ENCODE data around the gene FAM193B.

FAM193B gene

DNA sequence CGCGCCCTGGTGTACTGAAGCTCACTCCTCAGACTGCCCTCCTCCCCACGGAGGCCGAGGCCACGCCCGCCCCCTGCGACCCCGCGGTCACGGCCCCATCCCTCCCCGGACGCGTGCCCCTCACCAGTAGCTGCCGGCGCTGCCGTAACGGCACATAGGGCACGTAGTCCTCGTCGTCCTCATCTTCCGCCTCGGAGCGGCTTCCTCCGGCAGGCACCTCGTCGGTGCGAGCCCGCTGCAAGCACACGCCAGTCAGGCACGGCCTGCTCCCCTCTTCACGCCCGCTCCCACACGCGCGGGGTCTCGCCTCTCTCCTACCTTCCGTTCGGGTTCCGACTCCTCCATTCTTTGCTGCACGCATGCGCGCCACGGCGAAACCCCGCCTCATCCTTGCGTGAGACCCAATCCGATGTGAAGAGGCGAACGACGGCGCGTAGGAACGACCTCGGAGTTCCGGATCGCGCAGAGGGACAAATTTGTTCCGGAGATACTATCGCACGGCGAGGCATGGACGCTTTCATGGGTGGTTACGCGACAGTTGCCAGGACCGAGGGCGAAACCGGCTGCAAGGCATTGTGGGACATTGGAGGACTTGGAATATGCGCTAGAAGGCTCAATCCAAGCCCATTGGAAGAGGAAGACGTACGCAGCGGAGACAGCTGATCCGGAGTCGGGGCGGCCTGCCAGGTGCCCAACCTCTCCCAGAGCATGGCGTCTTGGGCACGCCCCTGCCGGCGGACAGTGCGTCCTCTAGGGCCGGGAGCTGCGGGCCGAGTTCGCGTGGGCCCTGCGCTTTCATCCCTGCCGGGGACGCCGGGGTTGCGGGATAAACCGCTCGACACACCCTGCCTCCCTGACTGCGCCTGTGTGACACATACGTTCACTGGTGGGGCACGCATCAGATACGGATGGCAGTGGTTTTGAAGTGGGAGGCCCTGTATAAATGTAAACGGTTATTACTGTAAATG, 37.5 kb downstream of the FAM193B start, which contains the start of gene DDX41:
DDX41 (minus strand) TSS at position 361 of the 968 bp plus-strand sequence; CDS start at position 345, 16 bp downstream.
- H3K4me3 ChIP-seq (ENCODE audit: low read depth, low read length), result peak within 1 kb of the TSS; percentile 100

DNA sequence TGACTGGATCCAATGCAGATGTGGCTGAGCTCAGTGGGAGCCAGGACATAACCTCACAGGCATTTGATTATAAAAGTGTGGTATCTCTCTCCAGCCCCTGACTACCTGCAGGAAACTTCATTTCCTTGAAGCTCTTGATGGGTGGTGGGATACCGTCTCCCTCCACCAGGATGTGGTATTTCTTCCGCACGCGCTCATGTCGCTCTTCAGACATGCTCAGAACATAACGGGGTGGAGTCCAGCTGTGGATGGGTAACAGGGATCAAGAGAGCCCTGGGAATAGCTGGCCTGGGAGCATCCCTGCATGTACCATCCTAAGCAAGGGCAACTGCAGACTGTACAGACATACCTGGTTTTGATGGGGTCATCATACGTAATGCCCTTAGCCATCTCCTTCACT, 38.8 kb downstream of the FAM193B start:
- peak overlapping the region; percentile 100 for H3K4me3 ChIP-seq (ENCODE audit: low read depth, low read length)

DNA sequence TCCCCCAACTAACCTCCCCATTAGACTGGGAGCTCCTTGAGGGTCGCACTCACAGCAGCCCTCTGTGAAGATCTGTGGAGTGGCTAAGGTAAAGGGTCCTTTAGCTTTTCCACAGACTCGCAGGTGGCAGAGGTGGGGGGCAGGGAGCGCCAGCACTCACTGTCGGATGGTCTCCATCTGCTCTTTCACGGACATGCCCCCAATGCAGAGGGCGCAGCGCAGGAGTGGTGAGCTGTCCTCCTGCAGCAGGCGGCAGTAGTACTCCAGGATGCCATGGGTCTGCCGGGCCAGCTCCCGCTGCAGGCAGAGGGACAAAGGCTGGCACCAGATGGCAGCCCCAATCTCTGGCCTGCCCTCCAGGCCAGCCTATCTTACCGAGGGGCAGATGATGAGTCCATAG, 39.8 kb downstream of the FAM193B start:
- H3K4me3 ChIP-seq (ENCODE audit: low read depth, low read length), result no peak overlapping the region

DNA sequence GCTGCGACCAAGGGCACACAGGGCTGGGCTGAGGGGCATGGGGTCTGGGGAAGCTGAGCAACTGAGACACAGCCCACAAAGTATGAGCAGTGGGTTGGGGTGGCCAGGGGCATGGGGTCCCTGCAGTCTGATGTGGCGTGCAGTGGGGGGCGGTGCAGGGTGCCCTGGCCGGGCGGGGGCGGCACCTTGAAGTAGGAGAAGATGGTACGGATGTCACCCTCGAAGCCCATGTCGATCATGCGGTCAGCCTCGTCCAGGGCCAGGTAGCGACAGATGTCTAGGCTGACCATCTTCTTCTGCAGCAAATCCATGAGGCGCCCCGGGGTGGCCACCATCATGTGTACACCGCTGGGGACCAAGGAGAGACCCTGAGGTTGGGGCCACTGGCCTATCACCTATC, 40.9 kb downstream of the FAM193B start:
- H3K4me3 ChIP-seq (ENCODE audit: low read depth, low read length), result no peak overlapping the region

DNA sequence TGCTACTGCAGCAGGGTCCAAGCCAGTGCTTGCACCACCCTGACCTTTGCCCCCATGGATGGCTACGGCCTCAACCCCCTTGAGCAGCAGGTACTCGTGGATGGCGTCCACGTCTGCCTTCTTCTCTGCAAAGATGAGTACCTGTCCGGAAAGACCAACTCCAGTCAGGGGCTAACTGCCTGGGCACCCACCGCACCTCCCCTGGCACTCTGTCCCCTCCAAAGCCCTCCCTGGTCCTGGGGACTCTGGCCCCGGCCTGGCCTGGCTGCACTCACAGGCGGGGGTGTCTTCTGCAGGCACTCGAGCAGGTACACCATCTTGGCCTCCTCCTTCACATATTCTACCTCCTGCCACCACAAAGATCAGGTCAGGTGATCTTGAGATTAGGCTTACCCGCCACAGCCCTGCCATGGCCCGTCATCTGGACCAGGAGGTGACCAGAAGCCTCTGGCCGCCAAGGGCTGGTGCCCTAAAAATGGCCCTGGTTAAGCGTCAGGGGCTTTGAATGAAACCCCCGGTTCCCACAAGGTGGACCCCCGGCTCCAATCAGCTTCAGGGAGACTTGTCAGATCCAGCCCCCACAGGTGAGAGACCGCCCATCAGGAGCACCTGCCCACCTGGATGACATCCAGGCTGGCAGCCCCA, 41.5 kb downstream of the FAM193B start:
- H3K4me3 ChIP-seq (ENCODE audit: low read depth, low read length), result no peak overlapping the region

DNA sequence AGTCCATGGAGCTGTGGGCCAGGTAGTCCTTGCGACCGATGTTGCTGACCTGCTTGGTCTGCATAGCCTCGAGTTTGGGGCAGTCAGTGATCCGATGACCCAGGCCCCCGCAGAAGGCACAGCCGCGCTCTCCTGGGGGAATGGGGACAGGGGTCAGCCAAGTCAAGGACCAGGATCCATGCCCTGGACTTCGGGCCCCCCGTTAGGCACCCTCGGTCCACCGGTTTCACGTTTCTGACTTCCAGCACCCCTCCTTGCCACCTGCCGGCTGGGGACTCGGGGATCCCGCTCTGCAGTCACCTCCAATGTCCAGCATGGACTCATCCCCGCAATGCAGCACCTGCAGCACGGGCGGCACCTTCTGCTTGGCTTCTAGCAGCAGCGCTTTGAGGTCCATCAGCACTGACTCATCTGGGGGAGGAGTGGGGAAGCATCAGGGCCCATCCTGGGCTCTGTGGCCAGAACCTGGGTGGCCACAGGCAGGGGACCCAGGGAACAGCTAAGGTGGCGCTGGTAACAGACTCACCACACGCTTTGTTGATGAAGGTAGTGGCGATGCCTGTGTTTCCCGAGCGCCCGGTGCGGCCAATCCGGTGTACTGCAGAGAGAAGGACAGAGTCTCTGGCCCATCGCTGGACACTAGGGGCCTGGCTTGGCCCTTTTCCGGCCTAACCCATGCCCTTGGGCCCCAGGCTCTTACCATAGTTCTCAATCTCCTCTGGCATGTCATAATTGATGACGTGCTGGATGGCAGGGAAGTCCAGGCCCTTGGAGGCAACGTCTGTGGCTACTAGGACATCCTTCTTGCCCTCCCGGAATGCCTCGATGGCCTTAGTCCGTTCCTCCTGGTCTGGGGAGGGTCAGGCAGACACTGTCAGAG, 42.3 kb downstream of the FAM193B start:
- no peak overlapping the region for H3K4me3 ChIP-seq (ENCODE audit: low read depth, low read length)

DNA sequence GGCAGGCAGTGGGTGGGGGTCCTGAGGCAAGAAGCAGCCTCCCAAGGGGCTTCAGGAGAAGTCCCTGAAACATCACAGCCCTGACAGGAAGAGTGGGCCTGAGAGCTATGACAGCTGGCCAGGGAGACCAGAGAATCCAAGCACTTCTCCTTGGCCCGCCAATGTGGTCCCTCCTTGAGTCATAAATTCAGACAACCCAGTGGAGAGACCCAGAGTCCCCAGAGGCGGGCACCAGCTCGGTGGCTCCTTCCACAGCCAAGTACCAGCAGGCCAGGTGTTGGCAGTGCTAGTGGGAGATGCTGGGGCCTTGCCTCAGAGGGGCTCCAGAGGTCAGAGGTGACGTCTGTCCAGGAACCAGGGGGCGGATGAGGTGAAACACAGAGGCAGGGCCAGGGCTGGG, 43.2 kb downstream of the FAM193B start:
- H3K4me3 ChIP-seq (ENCODE audit: low read depth, low read length), result no peak overlapping the region

DNA sequence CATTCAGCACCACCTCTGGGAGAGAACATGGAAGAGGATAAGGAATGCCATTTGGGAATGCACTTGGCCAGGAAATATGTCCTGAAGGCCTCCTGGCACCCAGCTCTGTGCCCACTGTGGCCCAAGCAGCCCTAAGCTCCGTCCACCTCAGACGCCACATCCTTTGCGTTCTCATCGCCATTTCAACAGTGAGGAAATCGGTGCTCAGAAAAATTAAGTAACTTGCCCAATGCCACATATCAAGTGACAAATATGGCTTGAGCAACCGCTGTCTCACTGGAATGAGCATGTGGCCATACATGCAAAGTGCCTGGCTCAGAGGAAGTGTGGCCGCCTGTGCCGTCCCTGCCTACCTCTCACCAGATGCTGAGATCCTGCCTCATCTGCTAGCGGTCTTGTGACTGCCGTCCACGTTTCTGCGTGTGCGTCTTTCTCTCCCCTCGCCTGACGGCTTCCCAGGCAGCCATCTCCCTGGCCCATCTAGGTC, 43.8 kb downstream of the FAM193B start:
- H3K4me3 ChIP-seq (ENCODE audit: low read depth, low read length), result no peak overlapping the region

DNA sequence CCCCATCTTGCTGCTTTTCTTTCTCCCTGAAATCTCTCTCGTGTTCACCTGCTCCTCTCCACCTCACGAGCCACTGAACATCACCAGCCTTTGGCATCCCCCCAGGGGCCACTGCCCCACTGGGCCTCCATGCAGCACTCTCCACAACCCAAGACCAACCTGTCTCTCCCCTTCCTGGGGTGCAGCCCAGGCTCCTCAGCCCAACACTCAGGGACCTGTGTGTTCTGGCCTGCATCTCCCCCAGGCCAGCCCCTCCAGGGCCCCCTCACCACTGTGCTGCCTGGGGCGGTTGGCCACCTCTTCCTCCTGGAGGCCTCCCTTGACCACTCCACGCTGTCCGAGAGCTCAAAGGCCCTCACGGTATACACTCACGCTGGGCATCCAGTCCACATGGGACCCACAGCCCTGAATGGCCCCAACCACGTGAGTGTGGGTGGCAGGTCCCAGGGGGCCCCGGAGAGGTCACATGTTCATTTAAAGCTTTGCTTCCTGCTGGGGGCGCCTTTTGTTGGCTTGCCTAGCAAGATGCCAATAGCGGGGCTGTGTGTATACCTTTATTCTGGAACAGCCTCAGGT, 44.3 kb downstream of the FAM193B start:
- H3K4me3 ChIP-seq (ENCODE audit: low read depth, low read length), result no peak overlapping the region

DNA sequence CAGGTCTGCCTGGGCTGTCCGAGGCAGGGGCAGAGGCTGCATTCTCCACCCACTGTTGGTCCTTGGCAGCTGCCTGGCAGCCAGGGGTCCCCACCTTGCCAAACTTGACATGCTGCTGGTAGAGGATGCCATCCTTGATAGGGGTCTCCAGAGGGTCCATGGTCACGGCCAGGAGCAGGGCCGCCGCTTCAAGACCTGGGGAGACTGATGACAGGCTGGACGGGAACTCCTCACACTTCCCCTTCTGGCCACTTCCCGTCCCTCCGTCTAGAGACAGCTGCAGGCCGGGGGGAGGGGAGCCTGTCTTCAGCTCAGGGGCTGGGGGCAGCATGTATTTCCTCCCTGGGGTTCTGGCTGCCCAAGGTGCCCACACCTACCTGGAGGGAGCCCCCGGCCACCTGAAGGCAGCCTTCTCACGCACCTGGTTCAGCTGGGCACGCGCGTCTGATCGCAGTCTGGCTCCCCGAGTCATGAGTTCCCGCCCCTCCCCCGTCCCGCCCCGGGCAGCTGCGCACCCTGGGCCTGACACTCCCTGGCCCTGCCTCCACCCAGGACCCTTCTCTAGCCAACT, 44.9 kb downstream of the FAM193B start, which contains the start of gene DOK3:
DOK3 (minus strand) TSS at position 446 of the 571 bp plus-strand sequence; CDS start at position 160, 286 bp downstream.
- H3K4me3 ChIP-seq (ENCODE audit: low read depth, low read length), result no peak within 1 kb of the TSS

DNA sequence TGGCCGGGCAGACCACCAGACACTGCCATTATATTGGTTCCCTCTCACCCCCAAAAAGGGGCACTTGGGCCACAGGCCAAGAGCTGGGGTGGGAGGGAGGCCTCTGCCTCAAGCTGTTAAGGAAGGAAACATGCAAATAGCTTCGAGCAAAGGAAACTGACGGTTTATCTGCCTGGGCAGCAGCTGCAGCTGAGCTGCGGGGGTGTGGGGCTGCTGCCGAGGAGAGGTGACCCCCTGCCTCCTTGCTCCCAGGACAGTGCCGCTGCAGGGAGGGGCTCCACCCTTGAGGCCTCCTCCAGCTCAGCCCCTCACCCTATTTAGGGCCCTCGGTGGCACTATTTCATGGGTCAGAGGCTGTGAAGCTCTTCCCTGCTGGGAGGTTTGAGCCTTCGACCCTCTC, 45.5 kb downstream of the FAM193B start:
- no peak overlapping the region for H3K4me3 ChIP-seq (ENCODE audit: low read depth, low read length)

DNA sequence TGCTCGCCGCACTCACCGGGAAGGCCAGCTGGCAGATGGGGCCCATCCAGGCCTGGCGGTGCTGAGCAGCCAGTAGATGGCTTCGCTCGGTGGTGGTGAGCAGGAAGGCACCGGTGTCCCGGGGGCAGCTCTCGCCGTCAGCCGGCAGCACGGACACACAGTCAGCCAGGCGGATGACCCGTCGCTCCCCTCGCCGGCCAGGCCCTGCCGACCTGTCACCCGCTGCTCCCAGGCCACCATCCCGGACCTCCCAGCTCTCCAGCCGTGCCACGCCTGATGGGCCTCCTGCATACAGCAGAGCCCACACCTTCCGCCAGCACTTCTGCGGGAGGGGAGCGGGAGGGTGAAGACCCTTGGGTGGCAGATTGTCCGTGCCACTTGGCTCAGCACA, 46.1 kb downstream of the FAM193B start:
- H3K4me3 ChIP-seq (ENCODE audit: low read depth, low read length), result no peak overlapping the region

DNA sequence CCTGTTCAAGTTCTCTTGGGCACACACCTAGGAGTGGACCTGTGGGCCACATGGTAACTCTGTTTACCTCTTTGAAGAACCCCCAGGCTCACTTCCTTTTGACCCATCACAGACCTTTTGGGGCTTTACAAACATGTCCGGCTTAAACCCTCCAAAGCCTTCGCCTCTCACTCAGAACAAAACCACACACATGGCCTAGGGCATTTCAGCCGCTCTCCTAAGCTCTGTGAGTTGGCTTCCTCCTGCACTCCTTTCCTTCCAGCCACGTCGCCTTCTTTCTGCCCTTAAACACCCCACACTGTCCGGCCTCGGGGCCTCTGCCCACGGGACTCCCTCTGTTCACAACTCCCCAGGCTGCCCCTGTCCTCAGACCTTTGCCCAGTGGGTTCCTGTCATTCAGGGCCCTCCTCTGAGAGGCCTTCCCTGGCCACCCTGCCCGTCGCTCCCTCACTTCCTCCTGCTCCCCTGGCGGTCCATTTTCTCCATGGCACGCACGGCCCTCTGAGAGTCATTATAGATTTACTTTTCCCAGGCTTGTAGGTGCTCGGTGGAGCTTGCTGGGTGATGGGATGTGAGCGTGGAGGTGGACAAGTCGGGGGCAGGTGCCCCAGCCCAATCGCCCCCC, 46.7 kb downstream of the FAM193B start:
- H3K4me3 ChIP-seq (ENCODE audit: low read depth, low read length), result no peak overlapping the region

DNA sequence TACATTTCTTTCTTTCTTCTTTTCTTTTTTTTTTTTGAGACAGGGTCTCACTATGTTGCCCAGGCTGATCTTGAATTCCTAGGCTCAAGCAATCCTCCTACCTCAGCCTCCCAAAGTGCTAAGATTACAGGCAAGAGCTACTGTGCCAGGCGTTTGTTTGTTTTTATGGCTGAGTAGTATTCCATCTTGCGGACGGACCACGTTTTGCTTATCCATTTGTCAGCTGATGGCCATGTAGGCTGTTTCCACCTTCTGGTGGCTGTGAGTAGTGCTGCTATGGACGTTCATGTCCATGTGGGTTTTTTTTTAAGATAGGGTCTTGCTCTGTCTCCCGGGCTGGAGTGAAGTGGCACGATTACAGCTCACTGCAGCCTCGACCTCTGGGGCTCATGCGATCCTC, 47.2 kb downstream of the FAM193B start:
- H3K4me3 ChIP-seq (ENCODE audit: low read depth, low read length), result no peak overlapping the region

DNA sequence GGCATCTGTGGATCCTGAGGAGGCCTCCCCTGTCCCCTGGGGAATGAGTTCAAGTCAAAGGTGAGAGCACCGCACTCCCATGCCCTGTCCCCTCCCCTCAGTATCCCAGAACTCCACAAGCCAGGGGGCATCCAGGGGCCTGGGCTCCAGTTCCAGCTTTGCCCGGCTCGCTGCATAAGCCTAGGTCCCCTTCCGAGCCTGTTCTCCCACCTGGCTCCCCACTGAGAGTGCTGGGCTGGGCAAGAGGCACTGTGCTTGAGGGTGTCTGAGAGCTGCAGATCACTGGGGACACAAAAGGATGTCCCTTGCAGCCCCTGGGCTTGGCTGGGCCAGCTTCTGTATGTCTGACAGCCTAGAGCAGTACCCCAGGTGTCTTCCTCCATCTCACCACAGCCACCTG, 49.3 kb downstream of the FAM193B start:
- H3K4me3 ChIP-seq (ENCODE audit: low read depth, low read length), result no peak overlapping the region

DNA sequence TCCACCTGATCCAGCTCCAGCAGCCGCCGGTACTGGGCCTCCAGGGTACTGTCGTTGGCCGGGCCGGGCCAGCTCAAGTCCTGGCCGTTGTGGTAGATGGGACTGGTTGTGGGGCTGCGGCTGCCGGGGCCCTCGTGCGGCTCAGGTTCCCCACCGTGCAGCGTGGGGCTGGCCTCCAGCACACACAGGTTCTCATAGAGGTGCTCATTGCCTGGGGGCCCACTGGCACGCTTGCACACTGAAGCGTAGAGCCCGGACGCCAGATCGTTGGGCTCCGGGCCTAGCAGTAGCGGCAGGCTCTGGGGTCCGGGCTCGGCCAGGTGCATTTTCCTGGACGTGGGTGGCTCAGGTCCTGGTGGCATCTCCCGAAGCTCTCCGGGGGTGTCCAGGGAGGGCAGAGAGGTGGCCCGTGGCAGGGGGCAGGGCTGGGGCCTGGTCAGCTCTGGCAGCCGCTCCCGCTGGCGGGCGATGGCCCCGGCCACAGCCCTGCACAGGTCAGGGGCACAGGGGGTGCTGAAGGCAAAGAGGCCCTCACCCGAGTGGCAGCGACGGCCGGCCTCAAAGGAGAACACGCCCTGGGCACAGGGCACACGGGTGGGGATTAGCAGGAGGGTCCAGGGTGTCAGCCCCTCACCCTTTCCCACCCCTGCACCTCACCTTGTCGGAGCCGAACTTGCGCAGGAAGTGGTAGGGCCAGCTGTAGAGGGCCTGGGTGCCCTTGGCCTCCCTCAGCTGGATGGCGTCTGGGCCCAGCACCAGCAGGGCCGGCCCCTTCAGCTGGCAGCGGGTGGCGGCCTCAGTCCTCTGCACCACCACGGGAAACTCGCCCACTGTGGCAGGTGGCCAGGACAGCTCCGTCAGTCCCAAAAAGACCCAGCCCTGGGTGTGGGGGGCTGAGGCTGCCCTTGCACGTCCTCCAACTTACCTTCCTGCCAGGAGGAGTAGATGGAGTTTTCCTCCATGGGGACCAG, 50.0 kb downstream of the FAM193B start:
- H3K4me3 ChIP-seq (ENCODE audit: low read depth, low read length), result no peak overlapping the region

DNA sequence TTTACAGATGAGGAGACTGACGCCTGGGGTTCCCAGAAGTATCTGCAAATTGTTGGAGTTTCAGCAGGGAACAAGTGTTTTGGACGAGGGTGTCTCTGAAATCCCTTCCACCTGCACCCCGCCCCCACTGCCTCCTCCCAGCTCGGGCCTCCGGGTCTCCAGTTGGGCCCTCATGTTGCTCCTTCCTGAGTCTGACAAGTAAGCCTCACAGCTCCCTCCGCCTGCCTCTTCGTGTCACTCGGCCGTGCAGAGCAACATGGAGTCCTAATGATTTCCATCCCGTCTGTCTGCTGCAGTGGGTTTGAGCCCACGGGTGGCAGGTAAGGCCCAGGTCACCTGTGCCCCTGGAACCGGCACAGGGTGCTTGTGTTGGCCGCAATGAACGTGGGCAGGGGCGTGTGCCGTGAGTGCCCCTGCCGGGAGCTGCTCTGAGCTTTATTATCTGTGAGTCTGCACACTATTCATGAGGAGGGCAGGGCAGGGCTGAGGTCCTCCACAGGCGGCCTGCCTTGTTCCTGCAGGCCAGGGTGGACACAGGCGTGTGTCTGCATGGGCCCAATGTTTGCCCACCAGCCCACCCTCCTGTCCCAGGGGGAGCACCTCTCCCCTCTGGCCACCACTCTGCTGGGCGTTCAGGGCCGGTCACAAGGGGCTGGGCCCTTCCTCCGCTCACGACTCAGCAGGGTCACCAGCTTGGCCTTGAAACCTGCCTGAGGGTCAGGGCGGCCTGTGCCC, 50.8 kb downstream of the FAM193B start:
- no peak overlapping the region for H3K4me3 ChIP-seq (ENCODE audit: low read depth, low read length)

DNA sequence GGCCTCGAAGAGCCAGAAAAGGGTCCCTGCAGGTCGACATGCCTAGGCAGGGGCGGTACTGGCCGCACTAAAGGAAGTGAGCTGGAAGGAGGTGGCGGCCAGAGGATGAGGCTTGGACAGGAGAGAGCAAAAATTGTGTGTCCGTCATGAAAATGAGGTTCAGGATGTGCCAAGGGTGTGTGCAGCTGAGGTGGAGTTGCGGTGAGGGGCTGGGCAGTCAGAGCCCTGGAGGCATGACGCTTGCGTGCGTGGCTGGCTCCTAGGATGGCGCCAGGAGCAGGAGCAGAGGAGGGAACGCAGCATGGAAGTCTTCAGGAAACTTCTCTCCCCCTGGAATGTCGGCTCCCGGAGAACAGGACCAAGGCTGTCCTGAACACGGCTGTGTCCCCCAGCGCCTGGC, 51.5 kb downstream of the FAM193B start:
- no peak overlapping the region for H3K4me3 ChIP-seq (ENCODE audit: low read depth, low read length)
